SKM-1 (cell line): ENCODE measurements around the gene HOXB5.

Experiments used
- DNase-seq: peaks from one replicate; lab custom pipeline; 2025; ENCODE audit not compliant: unreplicated experiment; lab: John Stamatoyannopoulos, UW

The HOXB5 gene

GRCh38 chr17:48563867-48564187 is 29.8 kb downstream of the HOXB5 start:
- no peak for DNase-seq

- no peak for DNase-seq
Measured at GRCh38 chr17:48563385-48563838, 30.2 kb downstream of the HOXB5 start.

GRCh38 chr17:48562934-48563333 is 30.6 kb downstream of the HOXB5 start:
- DNase-seq, result no peak

- no peak for DNase-seq
Measured at GRCh38 chr17:48561884-48562810, 31.4 kb downstream of the HOXB5 start.

- DNase-seq, result no peak
Measured at GRCh38 chr17:48559840-48560817, 33.5 kb downstream of the HOXB5 start.

- no peak for DNase-seq
Measured at GRCh38 chr17:48559122-48559839, 34.3 kb downstream of the HOXB5 start.

- no peak for DNase-seq
Measured at GRCh38 chr17:48558831-48559121, 34.8 kb downstream of the HOXB5 start.

- DNase-seq, result no peak
Measured at GRCh38 chr17:48558057-48558830, 35.3 kb downstream of the HOXB5 start.

- no peak for DNase-seq
Measured at GRCh38 chr17:48556576-48557401, 36.8 kb downstream of the HOXB5 start.

GRCh38 chr17:48556229-48556575 is 37.4 kb downstream of the HOXB5 start:
- DNase-seq, result no peak

GRCh38 chr17:48555258-48556228 is 38.0 kb downstream of the HOXB5 start:
- no peak for DNase-seq

GRCh38 chr17:48554412-48555257 is 38.9 kb downstream of the HOXB5 start:
- no peak for DNase-seq

GRCh38 chr17:48553826-48554225 is 39.8 kb downstream of the HOXB5 start:
- DNase-seq, result no peak

- no peak for DNase-seq
Measured at GRCh38 chr17:48553190-48553547, 40.4 kb downstream of the HOXB5 start.

- DNase-seq, result no peak
Measured at GRCh38 chr17:48552466-48553189, 41.0 kb downstream of the HOXB5 start.

GRCh38 chr17:48551596-48552465 is 41.7 kb downstream of the HOXB5 start:
- no peak for DNase-seq
